ENCODE data around the gene CACNA2D4. TPM values are rescaled to one million over a fixed set of nuclear protein-coding genes. Genes with fewer than 3 reads are reported as not detected.

CACNA2D4 gene
- total and polyA plus RNA-seq, 11 donors = 0.10 to 9.0 (median 1.2) TPM

DNA sequence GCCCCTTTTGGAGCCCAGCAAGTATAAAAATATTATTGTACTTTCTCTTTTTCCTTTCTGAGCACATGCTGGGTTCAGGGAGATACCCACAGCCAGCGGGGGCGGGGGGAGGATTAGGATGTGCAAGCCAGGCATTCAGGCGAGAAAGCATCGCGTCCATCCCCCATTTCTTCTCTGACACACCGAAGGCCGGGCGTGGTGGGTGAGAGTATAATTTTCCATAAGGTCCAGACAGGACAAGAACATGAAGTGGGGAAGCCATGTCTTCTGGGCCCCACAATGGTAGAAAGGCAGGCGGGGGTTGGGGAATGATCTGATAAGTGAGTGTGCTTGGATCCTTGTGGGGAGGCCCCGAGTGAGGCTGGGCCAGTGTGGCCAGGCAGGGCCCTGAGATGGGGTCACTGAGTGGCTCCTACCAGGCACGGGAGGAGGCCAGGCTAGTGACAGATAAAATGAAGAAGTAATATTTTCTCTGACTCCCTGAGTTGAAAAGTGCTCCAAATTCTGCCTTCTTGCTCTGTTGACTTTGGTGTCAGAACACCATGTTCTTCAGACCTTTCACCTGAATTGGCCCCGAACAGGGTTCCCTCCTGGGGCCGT lies 108.8 kb downstream of the CACNA2D4 start:
- no peak for TF ChIP-seq POLR2A (IDR thresholded peaks at IDR 0.05)
- TF ChIP-seq, protein P1, sequence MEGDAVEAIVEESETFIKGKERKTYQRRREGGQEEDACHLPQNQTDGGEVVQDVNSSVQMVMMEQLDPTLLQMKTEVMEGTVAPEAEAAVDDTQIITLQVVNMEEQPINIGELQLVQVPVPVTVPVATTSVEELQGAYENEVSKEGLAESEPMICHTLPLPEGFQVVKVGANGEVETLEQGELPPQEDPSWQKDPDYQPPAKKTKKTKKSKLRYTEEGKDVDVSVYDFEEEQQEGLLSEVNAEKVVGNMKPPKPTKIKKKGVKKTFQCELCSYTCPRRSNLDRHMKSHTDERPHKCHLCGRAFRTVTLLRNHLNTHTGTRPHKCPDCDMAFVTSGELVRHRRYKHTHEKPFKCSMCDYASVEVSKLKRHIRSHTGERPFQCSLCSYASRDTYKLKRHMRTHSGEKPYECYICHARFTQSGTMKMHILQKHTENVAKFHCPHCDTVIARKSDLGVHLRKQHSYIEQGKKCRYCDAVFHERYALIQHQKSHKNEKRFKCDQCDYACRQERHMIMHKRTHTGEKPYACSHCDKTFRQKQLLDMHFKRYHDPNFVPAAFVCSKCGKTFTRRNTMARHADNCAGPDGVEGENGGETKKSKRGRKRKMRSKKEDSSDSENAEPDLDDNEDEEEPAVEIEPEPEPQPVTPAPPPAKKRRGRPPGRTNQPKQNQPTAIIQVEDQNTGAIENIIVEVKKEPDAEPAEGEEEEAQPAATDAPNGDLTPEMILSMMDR (IDR thresholded peaks at IDR 0.05) = no peak
- ATAC-seq (no peak), DNase-seq (peak in 2 of 5 donors; percentile 20 to 39)
- Histone ChIP-seq H3K4me1 (peaks cover 0 to 61% (median 11%) of the 10 kb centered on the region in 12 donors), H3K27ac (peak overlapping the region in 1 of 12 donors; percentile 70), H3K27me3 (peaks cover 0 to under 1% (median 0%) of the 10 kb centered on the region in 9 donors), H3K36me3 (no peaks in the 10 kb centered on the region), H3K4me3 (no peak overlapping the region), H3K9me3 (no peaks in the 10 kb centered on the region)
- WGBS, 4 donors = 91 to 92% (median 92%) methylated on average over 13 of the region's 13 CpGs
- intact Hi-C loops (cut with DNase I) = loop anchor here in 5 of 10 donors (5.0 to 10.0 kb wide), 5 partner anchors 108 to 465 kb away; partner anchors contain the start of gene CACNA2D4 (in 2 of the 5)

DNA sequence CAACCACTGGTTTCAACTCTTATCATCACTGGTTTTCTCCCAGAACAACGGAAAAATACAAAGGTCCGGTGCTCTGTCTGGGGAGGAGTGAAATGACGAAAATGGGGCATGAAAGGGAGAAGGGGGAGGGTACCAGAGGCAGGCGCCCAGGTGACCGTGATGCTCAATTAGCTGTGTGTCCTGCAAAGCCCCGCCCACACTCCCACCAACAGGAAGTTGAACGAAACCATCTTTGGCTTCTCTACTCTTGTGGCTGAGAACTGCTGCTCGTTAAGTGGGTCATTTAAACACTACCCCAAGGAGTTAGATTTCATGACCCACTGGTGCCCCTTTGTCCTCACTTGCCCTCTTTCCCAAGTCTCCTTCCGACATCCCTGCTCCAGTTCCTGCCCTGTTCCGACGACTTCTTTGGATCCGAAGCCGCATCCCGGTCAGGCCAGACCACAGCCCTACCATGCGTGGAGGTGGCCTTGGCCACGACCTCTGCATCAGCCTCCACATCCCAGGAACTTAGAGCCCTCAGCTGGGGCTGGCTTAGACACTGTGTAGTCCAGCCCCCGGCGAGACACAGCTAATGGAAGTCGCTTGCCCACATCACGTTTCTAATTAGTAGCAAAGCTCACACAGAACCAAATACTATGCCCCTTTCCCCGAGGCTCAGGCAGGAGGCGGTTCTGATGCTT lies 109.5 kb downstream of the CACNA2D4 start:
- peaks cover 0 to 67% (median 14%) of the 10 kb centered on the region in 12 donors for H3K4me1 ChIP-seq
- no peak overlapping the region for H3K4me3 ChIP-seq
- H3K9me3 ChIP-seq = no peaks in the 10 kb centered on the region
- no peaks in the 10 kb centered on the region for H3K36me3 ChIP-seq
- TF ChIP-seq, protein P1 (IDR thresholded peaks at IDR 0.05) = no peak
- no peak for TF ChIP-seq POLR2A (IDR thresholded peaks at IDR 0.05)
- H3K27me3 ChIP-seq = no peaks in the 10 kb centered on the region
- ATAC-seq (no peak), DNase-seq (peak in 3 of 5 donors; percentile 11 to 33 (median 14))
- H3K27ac ChIP-seq = no peak overlapping the region
- WGBS, 4 donors = 87 to 90% (median 89%) methylated on average over 22 of the region's 22 CpGs
- intact Hi-C loops (cut with DNase I) = loop anchor here in 4 of 10 donors (5.0 to 10.0 kb wide), 4 partner anchors 108 to 466 kb away; partner anchors contain the start of gene CACNA2D4 (in 1 of the 4)

GRCh38 chr12:1808036-1808797 lies 110.2 kb downstream of the CACNA2D4 start:
- no peaks in the 10 kb centered on the region for H3K9me3 ChIP-seq
- H3K27ac ChIP-seq = no peak overlapping the region
- peaks cover 0 to 60% (median 16%) of the 10 kb centered on the region in 12 donors for H3K4me1 ChIP-seq
- peak in 3 of 5 donors; percentile 11 to 49 (median 20) for DNase-seq
- TF ChIP-seq POLR2A (IDR thresholded peaks at IDR 0.05) = no peak
- TF ChIP-seq, protein P1 (IDR thresholded peaks at IDR 0.05) = no peak
- no peak overlapping the region for H3K4me3 ChIP-seq
- ATAC-seq = no peak
- H3K36me3 ChIP-seq = no peaks in the 10 kb centered on the region
- 88 to 90% (median 90%) methylated on average over 19 of the region's 19 CpGs for WGBS, 4 donors
- intact Hi-C loops (cut with DNase I) = loop anchor here in 4 of 10 donors (5.0 to 10.0 kb wide), 4 partner anchors 109 to 467 kb away; partner anchors contain the start of gene CACNA2D4 (in 1 of the 4)
- H3K27me3 ChIP-seq = no peaks in the 10 kb centered on the region

Data from heart left ventricle (tissue), 16 donors.